ACHN (cell line): ENCODE measurements around the gene WDR5.

ENCODE experiments used
- DNase-seq: peaks from one replicate; pipeline ENCODE4 v3.0.0-alpha.2; 2015
- in situ Hi-C: cut with HindIII; loops from 2 replicates; pipeline ENCODE4 v1.10.0; 2017; ENCODE audit warnings: low sequenced_read_pairs, low pct_ligation_motif_present, low pct_unique_long_range_greater_than_20kb

WDR5 gene

DNA sequence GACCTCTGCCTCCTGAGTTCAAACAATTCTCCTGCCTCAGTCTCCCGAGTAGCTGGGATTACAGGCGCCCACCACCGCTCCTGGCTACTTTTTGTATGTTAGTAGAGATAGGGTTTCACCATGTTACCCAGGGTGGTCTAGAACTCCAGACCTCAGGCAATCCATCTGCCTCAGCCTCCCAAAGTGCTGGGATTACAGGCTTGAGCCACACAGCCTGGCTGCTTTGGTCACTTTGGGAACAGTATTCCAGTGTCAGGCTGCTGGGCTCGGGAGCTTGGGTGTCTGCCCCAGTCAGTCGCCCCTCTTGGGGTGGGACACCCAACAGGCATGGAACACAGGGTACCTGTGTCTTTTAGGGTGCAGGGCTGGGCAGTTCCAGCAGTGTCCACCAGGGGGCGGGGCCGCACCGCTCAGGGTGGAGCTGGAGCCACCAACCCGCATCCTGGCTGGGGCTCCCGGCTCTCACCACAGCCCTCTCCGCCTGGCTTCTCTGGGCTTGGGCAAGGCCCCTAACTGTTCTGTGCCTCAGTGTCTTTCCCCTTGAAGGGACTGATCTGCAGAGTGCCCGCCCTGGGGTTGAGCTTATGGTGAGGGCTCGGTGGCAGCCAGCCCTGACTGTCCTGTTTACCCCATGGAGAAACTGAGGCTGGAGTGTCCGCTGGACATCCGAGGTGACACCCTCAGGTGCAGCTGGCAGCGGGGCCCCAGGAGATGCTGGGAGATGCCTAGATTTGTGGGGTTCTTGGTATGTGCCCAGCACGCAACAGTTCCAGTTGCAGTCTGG lies 34.8 kb downstream of the WDR5 start:
- in situ Hi-C loops = no loop called here
- no peak for DNase-seq

GRCh38 chr9:134171316-134172197 lies 35.7 kb downstream of the WDR5 start:
- in situ Hi-C loops = no loop called here
- no peak for DNase-seq

GRCh38 chr9:134172198-134173126 lies 36.6 kb downstream of the WDR5 start:
- no peak for DNase-seq
- in situ Hi-C loops = no loop called here

GRCh38 chr9:134173127-134174072 lies 37.5 kb downstream of the WDR5 start:
- in situ Hi-C loops = no loop called here
- DNase-seq = no peak

GRCh38 chr9:134174073-134174449 lies 38.2 kb downstream of the WDR5 start:
- in situ Hi-C loops = no loop called here
- DNase-seq = no peak

DNA sequence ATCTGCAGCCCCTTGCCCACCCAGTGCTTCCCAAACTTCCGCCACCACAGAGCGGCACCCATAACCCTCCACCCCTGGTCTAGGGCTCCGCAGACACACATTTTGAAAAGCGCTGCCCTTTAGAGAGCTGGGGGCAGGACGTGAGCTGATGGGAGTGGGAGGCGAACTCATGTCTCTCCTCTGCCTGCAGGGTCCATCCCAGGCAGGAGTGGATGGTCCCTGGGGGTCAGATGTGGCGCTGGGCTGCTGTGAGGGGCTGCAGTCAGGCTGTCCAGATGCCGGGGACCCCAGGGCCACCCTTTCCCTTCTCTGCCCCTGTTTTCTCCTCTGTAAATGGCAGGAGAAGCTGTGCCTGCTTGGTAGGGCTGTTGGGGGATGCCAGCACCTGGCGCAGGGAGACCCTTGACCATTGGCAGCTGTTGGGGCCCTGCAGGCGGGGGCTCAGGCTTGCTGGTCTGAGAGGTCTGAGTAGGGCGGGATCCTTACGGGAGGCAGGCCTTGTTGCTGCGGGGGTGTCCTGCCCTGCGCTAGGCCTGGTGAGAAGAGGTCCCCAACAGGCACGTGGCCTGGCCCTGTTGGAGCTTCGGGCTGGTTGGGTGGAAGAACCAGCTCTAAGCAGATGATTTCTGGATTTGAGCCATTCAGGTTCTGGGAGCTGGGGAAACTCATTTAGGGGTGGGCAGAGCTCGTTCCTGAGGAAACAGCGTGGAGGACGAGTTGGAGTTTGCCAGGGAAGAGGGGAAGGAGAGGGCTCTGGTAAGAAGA lies 38.8 kb downstream of the WDR5 start:
- DNase-seq = no peak
- in situ Hi-C loops = loop anchor here (25.0 kb wide), 1 partner anchor 263 kb away; no protein-coding TSS in a partner anchor

GRCh38 chr9:134175291-134175807 lies 39.5 kb downstream of the WDR5 start:
- no peak for DNase-seq
- in situ Hi-C loops = loop anchor here (25.0 kb wide), 1 partner anchor 262 kb away; no protein-coding TSS in a partner anchor

DNA sequence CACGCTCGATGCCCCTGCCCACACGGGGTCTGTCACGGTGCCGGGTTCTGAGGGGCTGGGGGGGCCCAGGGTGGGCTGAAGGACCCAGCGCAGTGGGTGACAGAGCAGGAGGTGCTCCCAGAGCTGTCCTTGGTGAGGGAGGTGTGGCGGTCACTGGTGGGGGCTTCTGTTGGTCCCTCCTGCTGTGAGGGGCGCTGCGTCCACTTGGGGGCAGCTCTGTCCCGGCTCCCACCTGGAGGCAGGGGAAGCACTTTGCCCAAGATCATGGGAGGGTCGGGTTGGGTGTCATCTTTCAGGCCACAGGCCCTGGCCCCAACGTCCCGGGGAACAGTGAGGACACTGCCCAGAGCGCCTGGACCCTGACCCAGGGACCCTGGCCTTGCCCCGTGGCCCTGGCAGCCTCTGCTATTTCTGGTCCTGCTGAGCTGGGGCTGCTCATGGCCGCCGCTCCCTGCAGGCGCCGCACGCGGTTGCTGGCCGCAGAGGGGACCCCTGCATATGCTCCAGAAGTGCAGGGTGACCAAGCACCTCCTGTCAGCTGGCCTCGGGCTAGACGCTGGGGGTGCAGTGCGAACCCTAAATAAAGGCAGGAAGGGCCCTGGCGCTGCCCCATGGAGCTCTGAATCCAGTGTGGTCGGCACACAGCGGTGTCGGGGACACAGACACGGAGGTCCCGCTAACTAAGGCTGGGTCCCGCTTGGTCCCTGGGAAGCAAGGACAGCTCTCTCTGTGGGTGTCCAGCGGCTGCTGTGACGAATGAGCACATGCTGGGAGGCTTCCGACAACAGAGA lies 40.1 kb downstream of the WDR5 start:
- in situ Hi-C loops = loop anchor here (25.0 kb wide), 1 partner anchor 261 kb away; no protein-coding TSS in a partner anchor
- no peak for DNase-seq

GRCh38 chr9:134176599-134176968 lies 40.7 kb downstream of the WDR5 start:
- in situ Hi-C loops = loop anchor here (25.0 kb wide), 1 partner anchor 261 kb away; no protein-coding TSS in a partner anchor
- no peak for DNase-seq

DNA sequence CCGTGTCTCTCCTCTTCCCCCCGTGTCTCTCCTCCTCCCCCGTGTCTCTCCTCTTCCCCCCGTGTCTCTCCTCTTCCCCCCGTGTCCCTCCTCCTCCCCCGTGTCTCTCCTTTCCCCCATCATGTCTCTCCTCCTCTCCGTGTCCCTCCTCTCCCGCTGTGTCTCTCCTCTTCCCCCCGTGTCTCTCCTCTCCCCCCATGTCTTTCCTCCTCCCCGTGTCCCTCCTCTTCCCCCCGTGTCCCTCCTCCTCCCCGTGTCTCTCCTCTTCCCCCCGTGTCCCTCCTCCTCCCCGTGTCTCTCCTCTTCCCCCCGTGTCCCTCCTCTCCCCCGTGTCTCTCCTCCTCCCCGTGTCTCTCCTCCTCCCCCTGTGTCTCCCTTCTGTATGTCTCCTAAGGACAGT lies 41.3 kb downstream of the WDR5 start:
- no peak for DNase-seq
- in situ Hi-C loops = loop anchor here (25.0 kb wide), 1 partner anchor 260 kb away; no protein-coding TSS in a partner anchor

DNA sequence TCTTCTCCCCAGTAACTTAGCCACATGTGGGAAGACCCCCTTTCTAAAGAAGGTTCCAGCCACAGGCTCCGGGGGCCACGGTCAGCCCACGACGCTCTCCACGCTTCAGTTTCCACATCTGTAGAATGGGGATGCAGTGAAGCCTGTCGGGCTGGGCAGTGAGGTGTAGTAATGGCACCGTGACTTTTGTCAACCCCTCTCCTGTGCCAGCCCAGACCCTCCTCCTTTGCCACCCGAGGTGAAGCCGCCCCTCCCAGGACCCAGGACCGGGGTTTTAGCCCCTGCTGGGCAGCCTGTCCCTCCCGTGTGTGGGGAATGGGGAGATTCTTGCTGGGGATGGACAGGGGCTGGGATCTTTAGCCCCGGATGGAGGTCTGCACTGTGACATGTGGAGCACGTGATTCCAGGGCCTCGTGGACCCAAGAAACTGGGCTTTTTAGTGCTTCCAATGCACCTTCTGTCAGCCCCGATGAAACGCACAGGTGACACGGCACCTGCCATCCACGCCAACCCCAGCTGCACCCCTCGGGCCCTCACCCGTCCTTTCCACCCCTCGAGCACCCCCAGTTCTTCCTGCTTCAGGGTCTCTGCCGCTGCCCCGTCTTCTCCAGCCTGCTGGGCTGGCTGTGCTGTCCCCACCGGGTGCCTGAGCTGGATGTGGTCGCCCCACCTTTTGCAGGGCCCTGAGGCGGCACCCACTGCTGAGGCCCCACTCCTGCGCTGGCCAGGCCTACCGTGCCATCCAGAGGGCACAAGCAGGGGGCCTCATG lies 41.9 kb downstream of the WDR5 start:
- no peak for DNase-seq
- in situ Hi-C loops = loop anchor here (25.0 kb wide), 1 partner anchor 259 kb away; no protein-coding TSS in a partner anchor

- no peak for DNase-seq
- in situ Hi-C loops = loop anchor here (25.0 kb wide), 1 partner anchor 259 kb away; no protein-coding TSS in a partner anchor
Measured at GRCh38 chr9:134178394-134178767, 42.5 kb downstream of the WDR5 start.

GRCh38 chr9:134178768-134179551 lies 43.1 kb downstream of the WDR5 start:
- in situ Hi-C loops = loop anchor here (25.0 kb wide), 1 partner anchor 258 kb away; no protein-coding TSS in a partner anchor
- no peak for DNase-seq

GRCh38 chr9:134179595-134179917 lies 43.7 kb downstream of the WDR5 start:
- DNase-seq = no peak
- in situ Hi-C loops = loop anchor here (25.0 kb wide), 1 partner anchor 258 kb away; no protein-coding TSS in a partner anchor
